MCF 10A (cell line): ENCODE results near the gene CDH6. TPM values are rescaled to one million over a fixed set of nuclear protein-coding genes. Genes with fewer than 3 reads are reported as not detected.

Experiments
- BruUV-seq: library from RNA; stranded (reverse); fragments of 400-500 nt; replicated peaks from 2 replicates; lab custom pipeline; 2021; lab: Mats Ljungman, UMichigan
- CTCF ChIA-PET: fragments of 300-600 bp; sonication (Branson Sonifier 250); formaldehyde crosslinking; extraction: SDS; loops from one replicate; lab custom pipeline; 2021; ENCODE audit warnings: antibody characterized with exemption, inconsistent platforms; lab: Yijun Ruan, JAX
- POLR2A ChIA-PET: fragments of 300-600, 350-650 bp; sonication (Branson Sonifier 250); formaldehyde crosslinking; extraction: SDS; loops from one replicate; lab custom pipeline; 2020; ENCODE audit warnings: antibody characterized with exemption, inconsistent platforms; lab: Yijun Ruan, JAX
- DNase-seq: peaks from one replicate; pipeline ENCODE4 v3.0.0-alpha.2; 2018; ENCODE audit not compliant: unreplicated experiment
- H3K27ac Mint-ChIP-seq: one replicate; pipeline ENCODE4 v1.8.0; 2022; ENCODE audit warnings: mild to moderate bottlenecking, low read depth, mixed read lengths; ENCODE audit not compliant: unreplicated experiment
- H3K27me3 Mint-ChIP-seq: one replicate; pipeline ENCODE4 v1.8.0; 2022; ENCODE audit warnings: mixed read lengths; ENCODE audit not compliant: insufficient read depth, unreplicated experiment
- H3K36me3 Mint-ChIP-seq: one replicate; pipeline ENCODE4 v1.8.0; 2022; ENCODE audit warnings: mild to moderate bottlenecking, moderate library complexity, mixed read lengths; ENCODE audit not compliant: insufficient read depth, unreplicated experiment
- H3K4me1 Mint-ChIP-seq: one replicate; pipeline ENCODE4 v1.8.0; 2022; ENCODE audit warnings: mixed read lengths; ENCODE audit not compliant: insufficient read depth, unreplicated experiment
- H3K4me3 Mint-ChIP-seq: one replicate; pipeline ENCODE4 v1.8.0; 2022; ENCODE audit warnings: mild to moderate bottlenecking, moderate library complexity, mixed read lengths; ENCODE audit not compliant: unreplicated experiment
- H3K9me3 Mint-ChIP-seq: one replicate; pipeline ENCODE4 v1.8.0; 2022; ENCODE audit warnings: mixed read lengths; ENCODE audit not compliant: unreplicated experiment
- CTCF ChIP-seq: fragments of 200-600 bp; IDR thresholded peaks from one replicate; pipeline ENCODE4 v1.8.0; 2022; ENCODE audit warnings: antibody characterized with exemption, mild to moderate bottlenecking; ENCODE audit not compliant: unreplicated experiment
- intact Hi-C: fragments of 100-400 bp; cut with micrococcal nuclease; formaldehyde crosslinking; loops from 2 replicates; pipeline ENCODE4 v1.14.1; 2022
- total RNA-seq: library from RNA; stranded (reverse); gene quantifications from 2 replicates; pipeline ENCODE4 v1.2.3, GENCODE V29; 2022

CDH6 gene
- total RNA-seq, 1 experiment from 2014 or later, result not detected

GRCh38 chr5:31366941-31367340 lies 173.5 kb downstream of the CDH6 start:
- ChIA-PET POLR2A (no interaction called here), CTCF (no interaction called here)
- BruUV-seq, result no TSS peak
- Mint-ChIP-seq H3K36me3 (no peaks in the 10 kb centered on the region), H3K4me1 (no peaks in the 10 kb centered on the region), H3K27me3 (no peaks in the 10 kb centered on the region), H3K4me3 (no peak overlapping the region), H3K27ac (no peak overlapping the region), H3K9me3 (no peaks in the 10 kb centered on the region)
- TF ChIP-seq CTCF, result no peak
- no peak for DNase-seq
- intact Hi-C loops, result no loop called here

- no TSS peak for BruUV-seq
- H3K27ac Mint-ChIP-seq, result no peak overlapping the region
- no peak for TF ChIP-seq CTCF
- no peaks in the 10 kb centered on the region for H3K9me3 Mint-ChIP-seq
- intact Hi-C loops, result no loop called here
- H3K36me3 Mint-ChIP-seq, result no peaks in the 10 kb centered on the region
- no peaks in the 10 kb centered on the region for H3K4me1 Mint-ChIP-seq
- POLR2A ChIA-PET, result no interaction called here
- no peaks in the 10 kb centered on the region for H3K27me3 Mint-ChIP-seq
- no peak for DNase-seq
- CTCF ChIA-PET, result no interaction called here
- no peak overlapping the region for H3K4me3 Mint-ChIP-seq
Measured at GRCh38 chr5:31372124-31372523, 178.6 kb downstream of the CDH6 start.

- no TSS peak for BruUV-seq
- Mint-ChIP-seq H3K27me3 (no peaks in the 10 kb centered on the region), H3K4me3 (no peak overlapping the region), H3K4me1 (peaks cover 5% of the 10 kb centered on the region), H3K9me3 (no peaks in the 10 kb centered on the region), H3K27ac (no peak overlapping the region), H3K36me3 (no peaks in the 10 kb centered on the region)
- DNase-seq, result no peak
- POLR2A ChIA-PET, result no interaction called here
- no peak for TF ChIP-seq CTCF
- intact Hi-C loops, result no loop called here
- CTCF ChIA-PET, result interaction anchor here (0.6 kb wide), 1 partner anchor 8 kb away, joined by 5 read pairs; no protein-coding TSS in a partner anchor
Measured at GRCh38 chr5:31375999-31376720, 182.7 kb downstream of the CDH6 start.

- intact Hi-C loops, result no loop called here
- H3K27ac Mint-ChIP-seq, result no peak overlapping the region
- no peaks in the 10 kb centered on the region for H3K9me3 Mint-ChIP-seq
- DNase-seq, result no peak
- H3K27me3 Mint-ChIP-seq, result no peaks in the 10 kb centered on the region
- H3K4me3 Mint-ChIP-seq, result no peak overlapping the region
- ChIA-PET CTCF (no interaction called here), POLR2A (interaction anchor here (0.7 to 0.8 kb wide), 2 partner anchors 32 to 49 kb away, joined by 3 read pairs; no protein-coding TSS in a partner anchor)
- H3K36me3 Mint-ChIP-seq, result no peaks in the 10 kb centered on the region
- H3K4me1 Mint-ChIP-seq, result peaks cover 5% of the 10 kb centered on the region
- no TSS peak for BruUV-seq
- no peak for TF ChIP-seq CTCF
Measured at GRCh38 chr5:31377274-31377946, 183.9 kb downstream of the CDH6 start.
